ENCODE results near the gene AAK1. TPM values are rescaled to one million over a fixed set of nuclear protein-coding genes. Genes with fewer than 3 reads are reported as not detected.

Gene AAK1
- total RNA-seq, 1 donor from 2014 or later: 108 TPM

GRCh38 chr2:69683170-69683971 is 39.8 kb upstream of the AAK1 start:
- Histone ChIP-seq H3K9me3 (ENCODE audit: insufficient read depth, low read depth, low read length) (no peaks in the 10 kb centered on the region), H3K27me3 (ENCODE audit: insufficient read depth, low read length) (no peaks in the 10 kb centered on the region), H4K20me1 (ENCODE audit: insufficient read depth, low read length) (no peaks in the 10 kb centered on the region), H3K4me2 (ENCODE audit: low read length) (peak overlapping the region; percentile 73), H2AFZ (ENCODE audit: low read depth, low read length) (peak overlapping the region; percentile 57), H3K4me3 (ENCODE audit: insufficient read depth, low read depth, low read length) (peak overlapping the region; percentile 24), H3K4me1 (ENCODE audit: insufficient read depth, low read length) (peaks cover 16% of the 10 kb centered on the region), H3K36me3 (ENCODE audit: insufficient read depth, low read length) (no peaks in the 10 kb centered on the region), H3K27ac (ENCODE audit: low read depth, low read length) (peak overlapping the region; percentile 29), H3K9ac (ENCODE audit: low read length) (peak overlapping the region; percentile 58), H3K79me2 (ENCODE audit: insufficient read depth, low read length) (no peaks in the 10 kb centered on the region)
- TF ChIP-seq EZH2 (IDR thresholded peaks at IDR 0.05; ENCODE audit: insufficient read depth, low read length) (no peak), CTCF (IDR thresholded peaks at IDR 0.05; ENCODE audit: insufficient read depth, low read depth, low read length) (no peak)
- Mint-ChIP-seq H3K9me3 (ENCODE audit: unreplicated experiment) (no peaks in the 10 kb centered on the region), H3K27me3 (ENCODE audit: low read depth, unreplicated experiment) (no peaks in the 10 kb centered on the region), H3K36me3 (ENCODE audit: low read depth, unreplicated experiment) (no peaks in the 10 kb centered on the region), H3K27ac (ENCODE audit: unreplicated experiment) (peak overlapping the region; percentile 49), H3K4me1 (ENCODE audit: low read depth, unreplicated experiment) (peaks cover 15% of the 10 kb centered on the region), H3K4me3 (ENCODE audit: unreplicated experiment) (no peak overlapping the region)
- DNase-seq (ENCODE audit: low read depth): peak; percentile 91
- FAIRE-seq: peak; percentile 23

- no peaks in the 10 kb centered on the region for H4K20me1 ChIP-seq (ENCODE audit: insufficient read depth, low read length)
- DNase-seq (ENCODE audit: low read depth) (no peak), FAIRE-seq (no peak)
- H3K4me1 ChIP-seq (ENCODE audit: insufficient read depth, low read length): peaks cover 16% of the 10 kb centered on the region
- Mint-ChIP-seq H3K4me1 (ENCODE audit: low read depth, unreplicated experiment) (peaks cover 15% of the 10 kb centered on the region), H3K9me3 (ENCODE audit: unreplicated experiment) (no peaks in the 10 kb centered on the region), H3K36me3 (ENCODE audit: low read depth, unreplicated experiment) (no peaks in the 10 kb centered on the region), H3K27me3 (ENCODE audit: low read depth, unreplicated experiment) (no peaks in the 10 kb centered on the region), H3K27ac (ENCODE audit: unreplicated experiment) (peak overlapping the region; percentile 38), H3K4me3 (ENCODE audit: unreplicated experiment) (no peak overlapping the region)
- TF ChIP-seq EZH2 (IDR thresholded peaks at IDR 0.05; ENCODE audit: insufficient read depth, low read length) (no peak), CTCF (IDR thresholded peaks at IDR 0.05; ENCODE audit: insufficient read depth, low read depth, low read length) (no peak)
- H3K9me3 ChIP-seq (ENCODE audit: insufficient read depth, low read depth, low read length): no peaks in the 10 kb centered on the region
- H3K79me2 ChIP-seq (ENCODE audit: insufficient read depth, low read length): no peaks in the 10 kb centered on the region
- no peak overlapping the region for H3K4me3 ChIP-seq (ENCODE audit: insufficient read depth, low read depth, low read length)
- H3K36me3 ChIP-seq (ENCODE audit: insufficient read depth, low read length): no peaks in the 10 kb centered on the region
- no peak overlapping the region for H2AFZ ChIP-seq (ENCODE audit: low read depth, low read length)
- H3K27me3 ChIP-seq (ENCODE audit: insufficient read depth, low read length): no peaks in the 10 kb centered on the region
- H3K9ac ChIP-seq (ENCODE audit: low read length): no peak overlapping the region
- no peak overlapping the region for H3K4me2 ChIP-seq (ENCODE audit: low read length)
- no peak overlapping the region for H3K27ac ChIP-seq (ENCODE audit: low read depth, low read length)
Observed at GRCh38 chr2:69682525-69682924, 39.0 kb upstream of the AAK1 start.

Measured in astrocyte (in vitro differentiated cells and primary cell).